AG09309 (cell line): Measurements from ENCODE around the gene DLGAP1.

Source experiments
- DNase-seq: peaks from one replicate; pipeline ENCODE4 v3.0.0-alpha.2; 2010; ENCODE audit warnings: low read depth
- H3K4me3 ChIP-seq: 2 replicates; pipeline ENCODE4 v1.5.1; 2011; ENCODE audit warnings: mild to moderate bottlenecking, low read depth, low read length, moderate library complexity; ENCODE audit not compliant: control insufficient read depth
- CTCF ChIP-seq: IDR thresholded peaks from 2 replicates; pipeline ENCODE4 v1.5.1; 2011; ENCODE audit warnings: mild to moderate bottlenecking, low read depth, low read length, inconsistent platforms; ENCODE audit not compliant: insufficient read depth, control insufficient read depth; ENCODE audit errors: missing control alignments

DLGAP1 gene

GRCh38 chr18:3540805-3541548 lies 914.1 kb downstream of the DLGAP1 start:
- no peak for TF ChIP-seq CTCF
- DNase-seq: no peak
- H3K4me3 ChIP-seq: no peak overlapping the region

GRCh38 chr18:3538954-3539617 lies 916.0 kb downstream of the DLGAP1 start:
- DNase-seq: no peak
- H3K4me3 ChIP-seq: no peak overlapping the region
- no peak for TF ChIP-seq CTCF

GRCh38 chr18:3538456-3538855 lies 916.7 kb downstream of the DLGAP1 start:
- TF ChIP-seq CTCF: no peak
- no peak for DNase-seq
- H3K4me3 ChIP-seq: no peak overlapping the region

GRCh38 chr18:3530807-3531206 lies 924.3 kb downstream of the DLGAP1 start:
- H3K4me3 ChIP-seq: no peak overlapping the region
- no peak for TF ChIP-seq CTCF
- no peak for DNase-seq

GRCh38 chr18:3529601-3530000 lies 925.5 kb downstream of the DLGAP1 start:
- no peak for DNase-seq
- TF ChIP-seq CTCF: no peak
- H3K4me3 ChIP-seq: no peak overlapping the region

GRCh38 chr18:3529077-3529476 lies 926.0 kb downstream of the DLGAP1 start:
- no peak for DNase-seq
- no peak overlapping the region for H3K4me3 ChIP-seq
- no peak for TF ChIP-seq CTCF
